Ascending aorta (tissue), 2 donors: ENCODE data around the gene SDSL. TPM values are rescaled to one million over a fixed set of nuclear protein-coding genes. Genes with fewer than 3 reads are reported as not detected.

Experiments used
- DNase-seq, 2 donors: peaks; one replicate each; pipeline ENCODE4 v3.0.0-alpha.2; 2019; ENCODE audit warnings: low spot score in 2 of 2
- H3K27ac ChIP-seq, 2 donors: fragments of 200-600 bp; sonication (generic); one replicate each; pipeline ENCODE4 v1.5.1; 2016 to 2017; ENCODE audit warnings: mild to moderate bottlenecking in 1 of 2
- H3K27me3 ChIP-seq: fragments of 200-600 bp; sonication (generic); one replicate; pipeline ENCODE4 v1.5.1; 2017
- H3K36me3 ChIP-seq, 2 donors: fragments of 200-600 bp; sonication (generic); one replicate each; pipeline ENCODE4 v1.5.1; 2016
- H3K4me1 ChIP-seq, 2 donors: fragments of 200-600 bp; sonication (generic); one replicate each; pipeline ENCODE4 v1.5.1; 2016 to 2017; ENCODE audit warnings: mild to moderate bottlenecking in 1 of 2
- H3K4me3 ChIP-seq, 2 donors: fragments of 200-600 bp; sonication (generic); one replicate each; pipeline ENCODE4 v1.5.1; 2016 to 2017; ENCODE audit warnings: mild to moderate bottlenecking in 1 of 2
- H3K9me3 ChIP-seq, 2 donors: fragments of 200-600 bp; sonication (generic); one replicate each; pipeline ENCODE4 v1.5.1; 2016
- intact Hi-C: fragments of 100-400 bp; cut with DNase I; formaldehyde crosslinking; loops from one replicate; pipeline ENCODE4 v1.15.1; 2023
- total RNA-seq: library from RNA; depleted of rRNA; stranded (reverse); fragments of >200 nt; gene quantifications from one replicate; pipeline ENCODE4 v1.1.0, GENCODE V29; 2016
- TF ChIP-seq, protein P1 (sequence below), 3 experiments: fragments of 200-600 bp in 2 of 3; fragments of 450-650 bp in 1 of 3; sonication (generic) in 2 of 3; IDR thresholded peaks; one replicate each; pipeline ENCODE4 v1.5.1; 2016 to 2019; ENCODE audit warnings: antibody characterized with exemption in 3 of 3, mild to moderate bottlenecking in 1 of 3, moderate library complexity in 1 of 3

The SDSL gene
- total RNA-seq, 1 donor from 2014 or later = 11.0 TPM

DNA sequence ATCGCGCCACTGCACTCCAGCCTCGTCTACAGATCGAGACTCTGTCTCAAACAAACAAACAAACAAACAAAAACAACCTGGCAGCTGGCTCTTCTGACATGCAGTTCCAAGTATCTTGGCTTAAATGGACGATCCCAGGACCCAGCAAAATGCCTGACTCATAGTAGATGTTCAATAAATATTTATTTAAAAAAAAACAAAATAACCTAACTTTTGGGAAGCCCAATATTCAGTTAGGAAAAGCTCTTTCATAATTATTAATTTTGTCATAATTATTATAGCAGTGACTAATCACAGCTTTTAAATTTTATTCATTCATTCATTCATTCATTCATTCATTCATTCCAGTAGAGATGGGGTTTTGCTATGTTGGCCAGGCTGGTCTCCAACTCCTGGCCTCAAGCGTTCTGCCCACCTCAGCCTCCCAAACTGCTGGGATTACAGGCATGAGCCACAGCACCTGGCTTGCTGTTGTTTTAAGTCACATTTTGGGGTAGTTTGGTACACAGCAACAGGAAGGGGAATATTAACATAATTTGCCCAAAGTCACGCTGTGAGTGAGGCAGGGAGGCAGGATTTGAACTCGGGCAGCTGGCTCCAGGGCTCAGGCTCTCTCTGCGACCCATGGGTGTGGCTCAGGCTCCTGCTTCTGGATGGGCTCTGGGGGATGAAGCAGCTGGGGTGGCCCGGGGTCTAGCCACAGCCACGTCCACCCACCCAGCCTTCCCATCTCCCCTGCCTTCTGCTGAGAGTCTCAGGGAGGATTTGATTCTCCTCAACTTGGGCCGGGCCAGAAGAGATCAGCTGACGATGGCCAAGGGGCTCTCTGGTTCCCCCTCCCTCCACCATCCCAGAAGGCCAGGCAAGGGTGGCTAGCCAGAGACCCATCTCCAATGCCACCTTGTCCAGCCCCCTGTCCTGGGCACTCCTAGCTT, 20.8 kb upstream of the SDSL start:
- H3K4me1 ChIP-seq = no peaks in the 10 kb centered on the region
- no peaks in the 10 kb centered on the region for H3K36me3 ChIP-seq
- TF ChIP-seq, protein P1, sequence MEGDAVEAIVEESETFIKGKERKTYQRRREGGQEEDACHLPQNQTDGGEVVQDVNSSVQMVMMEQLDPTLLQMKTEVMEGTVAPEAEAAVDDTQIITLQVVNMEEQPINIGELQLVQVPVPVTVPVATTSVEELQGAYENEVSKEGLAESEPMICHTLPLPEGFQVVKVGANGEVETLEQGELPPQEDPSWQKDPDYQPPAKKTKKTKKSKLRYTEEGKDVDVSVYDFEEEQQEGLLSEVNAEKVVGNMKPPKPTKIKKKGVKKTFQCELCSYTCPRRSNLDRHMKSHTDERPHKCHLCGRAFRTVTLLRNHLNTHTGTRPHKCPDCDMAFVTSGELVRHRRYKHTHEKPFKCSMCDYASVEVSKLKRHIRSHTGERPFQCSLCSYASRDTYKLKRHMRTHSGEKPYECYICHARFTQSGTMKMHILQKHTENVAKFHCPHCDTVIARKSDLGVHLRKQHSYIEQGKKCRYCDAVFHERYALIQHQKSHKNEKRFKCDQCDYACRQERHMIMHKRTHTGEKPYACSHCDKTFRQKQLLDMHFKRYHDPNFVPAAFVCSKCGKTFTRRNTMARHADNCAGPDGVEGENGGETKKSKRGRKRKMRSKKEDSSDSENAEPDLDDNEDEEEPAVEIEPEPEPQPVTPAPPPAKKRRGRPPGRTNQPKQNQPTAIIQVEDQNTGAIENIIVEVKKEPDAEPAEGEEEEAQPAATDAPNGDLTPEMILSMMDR (IDR thresholded peaks at IDR 0.05) = no peak
- H3K9me3 ChIP-seq = no peaks in the 10 kb centered on the region
- DNase-seq = no peak
- intact Hi-C loops = no loop called here
- no peaks in the 10 kb centered on the region for H3K27me3 ChIP-seq
- no peak overlapping the region for H3K4me3 ChIP-seq
- H3K27ac ChIP-seq = no peak overlapping the region

DNA sequence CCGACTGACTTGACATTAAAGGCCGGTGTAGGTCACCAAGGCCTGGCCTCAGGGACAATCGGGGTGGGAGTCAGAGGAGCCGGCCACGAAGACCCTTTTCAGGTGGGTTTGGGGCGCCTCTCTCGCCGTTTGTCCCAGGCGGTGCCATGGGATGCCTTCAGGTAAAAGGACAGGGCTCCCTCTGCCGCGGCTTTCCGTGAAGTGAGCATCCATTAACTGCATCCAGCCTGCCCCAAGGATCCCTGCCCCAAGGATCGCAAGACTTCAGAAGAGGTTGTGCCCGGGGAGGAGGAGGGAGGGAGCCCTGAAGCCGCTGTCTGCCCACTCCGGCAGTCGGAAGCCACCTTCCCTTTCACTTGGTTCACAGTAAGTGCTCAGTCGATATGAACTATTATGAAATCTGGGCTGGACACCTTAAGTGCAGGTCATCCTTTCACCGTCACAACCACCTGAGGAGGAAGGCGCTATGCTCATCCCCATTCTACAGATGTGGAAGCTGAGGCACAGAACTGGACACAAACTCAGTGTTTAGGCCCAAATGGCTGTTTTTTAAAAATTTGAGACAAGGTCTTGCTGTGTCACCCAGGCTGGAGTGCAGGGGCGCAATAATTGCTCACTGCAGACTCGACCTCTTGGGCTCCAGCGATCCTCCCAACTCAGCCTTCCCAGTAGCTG, 19.5 kb upstream of the SDSL start:
- TF ChIP-seq, protein P1 (IDR thresholded peaks at IDR 0.05) = no peak
- intact Hi-C loops = no loop called here
- Histone ChIP-seq H3K36me3 (no peaks in the 10 kb centered on the region), H3K9me3 (no peaks in the 10 kb centered on the region), H3K27ac (no peak overlapping the region), H3K27me3 (no peaks in the 10 kb centered on the region), H3K4me3 (no peak overlapping the region), H3K4me1 (no peaks in the 10 kb centered on the region)
- DNase-seq = no peak

DNA sequence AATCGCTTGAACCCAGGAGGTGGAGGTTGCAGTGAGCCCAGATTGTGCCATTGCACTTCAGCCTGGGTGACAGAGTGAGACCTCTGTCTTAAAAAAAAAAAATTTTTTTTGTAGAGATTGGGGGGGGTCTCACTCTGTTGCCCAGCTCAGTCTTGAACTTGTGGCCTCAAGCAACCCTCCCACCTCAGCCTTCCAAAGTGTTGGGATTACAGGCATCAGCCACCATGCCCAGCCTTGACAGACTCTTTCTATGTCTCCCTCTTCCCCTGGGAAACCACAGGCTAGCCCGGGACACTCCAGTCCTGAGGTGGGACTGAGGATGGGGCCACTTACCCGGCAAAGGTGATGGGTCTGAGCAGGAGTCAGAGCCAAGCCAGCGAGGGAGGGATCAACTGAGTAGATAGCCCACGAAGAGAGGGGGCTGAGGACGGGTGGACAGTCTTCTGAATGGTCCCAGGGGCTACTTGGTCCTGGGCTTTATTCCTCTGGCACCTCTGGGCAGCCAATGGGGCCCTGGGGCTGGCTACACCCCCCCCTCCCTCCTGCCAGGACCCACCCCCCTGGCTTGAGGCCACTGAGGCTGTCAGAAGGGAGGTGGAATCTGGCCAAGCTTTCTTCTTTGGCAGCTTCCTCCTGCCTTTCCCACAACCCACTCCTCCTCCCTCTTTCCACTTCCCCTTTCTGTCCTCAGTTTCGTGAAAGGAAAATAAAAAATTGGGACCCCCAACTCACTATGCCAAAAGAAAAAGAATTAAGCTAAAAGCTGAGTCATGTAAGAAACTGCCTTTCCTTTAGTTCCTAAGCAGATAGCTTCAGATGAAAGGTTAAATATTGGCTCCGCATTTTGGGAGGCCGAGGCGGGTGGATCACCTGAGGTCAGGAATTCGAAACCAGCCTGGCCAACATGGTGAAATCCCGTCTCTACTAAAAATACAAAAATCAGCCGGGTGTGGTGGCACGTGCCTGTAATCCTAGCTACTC, 18.5 kb upstream of the SDSL start, which contains the start of gene SDS:
Gene SDS, minus strand, starts transcription at position 453 of the 981 bp plus-strand sequence. CDS start 4,179 bp downstream, outside the sequence.
- no peak within 1 kb of the TSS for H3K4me3 ChIP-seq
- H3K27me3 ChIP-seq = no peaks in the 10 kb centered on the region
- TF ChIP-seq, protein P1 (IDR thresholded peaks at IDR 0.05) = no peak
- no peak for DNase-seq
- no peaks in the 10 kb centered on the region for H3K4me1 ChIP-seq
- intact Hi-C loops = no loop called here
- H3K27ac ChIP-seq = no peak within 1 kb of the TSS
- no peaks in the 10 kb centered on the region for H3K9me3 ChIP-seq
- no peaks in the 10 kb centered on the region for H3K36me3 ChIP-seq

DNA sequence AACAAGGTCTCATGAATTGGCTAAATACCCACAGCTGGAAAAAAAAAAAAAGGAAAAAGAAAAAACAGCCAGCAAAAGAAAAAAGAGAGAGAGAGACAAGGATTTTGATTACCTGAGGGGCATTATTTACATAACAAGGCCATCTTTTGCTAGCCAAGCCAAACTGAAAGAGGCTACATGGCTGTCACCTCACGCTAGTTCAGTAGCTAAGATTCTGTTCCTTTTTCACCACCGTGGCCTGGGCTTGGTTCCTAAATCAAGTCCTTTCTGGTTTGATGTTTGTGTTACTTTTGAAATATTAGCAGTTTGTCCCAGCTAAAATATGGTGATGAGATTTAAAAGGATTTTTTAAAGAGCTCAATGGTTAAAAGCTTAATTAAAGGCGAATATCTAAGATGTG, 16.5 kb upstream of the SDSL start:
- no peaks in the 10 kb centered on the region for H3K27me3 ChIP-seq
- no peaks in the 10 kb centered on the region for H3K9me3 ChIP-seq
- H3K27ac ChIP-seq = no peak overlapping the region
- no peak overlapping the region for H3K4me3 ChIP-seq
- no peaks in the 10 kb centered on the region for H3K4me1 ChIP-seq
- intact Hi-C loops = no loop called here
- DNase-seq = no peak
- H3K36me3 ChIP-seq = no peaks in the 10 kb centered on the region
- TF ChIP-seq, protein P1 (IDR thresholded peaks at IDR 0.05) = no peak

DNA sequence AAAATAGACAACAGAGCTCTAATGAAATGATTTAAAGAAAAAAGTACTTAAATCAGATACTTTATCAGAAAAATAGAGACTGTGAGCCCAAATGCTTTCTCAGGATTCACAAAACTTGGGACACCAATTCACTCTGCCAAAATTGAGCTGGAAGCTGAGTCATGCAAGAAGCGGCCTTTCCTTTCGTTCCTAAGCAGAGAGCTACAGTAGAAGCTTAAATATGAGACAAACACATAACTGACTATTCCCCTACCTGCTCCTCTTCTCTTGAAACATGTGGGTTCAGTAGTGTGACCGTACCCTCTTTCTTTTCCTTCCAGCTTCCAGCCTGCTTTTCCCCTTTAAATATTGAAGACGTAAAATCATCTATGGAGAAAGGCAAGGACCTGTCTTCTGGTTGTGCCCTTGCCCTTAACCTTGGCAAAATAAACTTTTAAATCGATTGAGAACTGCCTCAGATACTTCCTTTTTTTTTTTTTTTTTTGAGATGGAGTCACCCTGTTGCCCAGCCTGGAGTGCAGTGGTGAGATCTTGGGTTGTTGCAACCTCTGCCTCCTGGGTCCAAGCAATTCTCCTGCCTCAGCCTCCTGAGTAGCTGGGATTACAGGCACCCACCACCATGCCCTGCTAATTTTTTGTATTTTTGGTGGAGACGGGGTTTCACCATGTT, 14.1 kb upstream of the SDSL start:
- TF ChIP-seq, protein P1 (IDR thresholded peaks at IDR 0.05) = no peak
- no peaks in the 10 kb centered on the region for H3K9me3 ChIP-seq
- H3K4me1 ChIP-seq = no peaks in the 10 kb centered on the region
- intact Hi-C loops = no loop called here
- H3K4me3 ChIP-seq = no peak overlapping the region
- no peak overlapping the region for H3K27ac ChIP-seq
- no peaks in the 10 kb centered on the region for H3K27me3 ChIP-seq
- no peak for DNase-seq
- H3K36me3 ChIP-seq = no peaks in the 10 kb centered on the region
